PC-9 (cell line): Measurements from ENCODE around the gene FLNB. TPM values are rescaled to one million over a fixed set of nuclear protein-coding genes. Genes with fewer than 3 reads are reported as not detected.

Source experiments
- BruUV-seq: library from RNA; stranded (reverse); fragments of 400-500 nt; replicated peaks from 2 replicates; lab custom pipeline; 2021; lab: Mats Ljungman, UMichigan
- CTCF ChIA-PET: fragments of 300-600 bp; sonication (Branson Sonifier 250); formaldehyde crosslinking; loops from one replicate; lab custom pipeline; 2022; ENCODE audit warnings: antibody characterized with exemption; lab: Charles Lee
- POLR2A ChIA-PET: fragments of 300-600 bp; sonication (Branson Sonifier 250); formaldehyde crosslinking; loops from one replicate; lab custom pipeline; 2022; ENCODE audit warnings: antibody characterized with exemption; ENCODE audit not compliant: unreplicated experiment; lab: Charles Lee
- DNase-seq, 2 experiments: peaks; one replicate each; pipeline versions ENCODE4 v3.0.0 to v3.0.0-alpha.2; 2015 to 2022; ENCODE audit warnings: mixed read lengths in 1 of 2
- H2AFZ ChIP-seq: fragments of 200-600 bp; sonication (generic); 2 replicates; pipeline ENCODE4 v1.8.1; 2017; ENCODE audit warnings: antibody characterized with exemption
- H3F3A ChIP-seq: fragments of 200-600 bp; sonication (generic); 2 replicates; pipeline ENCODE4 v1.8.1; 2017; ENCODE audit warnings: antibody characterized with exemption, mild to moderate bottlenecking, low read depth; ENCODE audit not compliant: insufficient read depth
- H3K27ac ChIP-seq: fragments of 200-600 bp; sonication (generic); 2 replicates; pipeline ENCODE4 v1.6.1; 2016; ENCODE audit warnings: mixed run types
- H3K27me3 ChIP-seq: fragments of 200-600 bp; sonication (generic); 2 replicates; pipeline ENCODE4 v1.6.1; 2016; ENCODE audit warnings: low read depth, mixed run types; ENCODE audit not compliant: insufficient read depth
- H3K36me3 ChIP-seq: fragments of 200-600 bp; sonication (generic); 2 replicates; pipeline ENCODE4 v1.6.1; 2016; ENCODE audit warnings: low read depth, mixed run types
- H3K4me1 ChIP-seq: fragments of 200-600 bp; sonication (generic); replicated peaks from 2 replicates; pipeline ENCODE4 v1.6.1; 2016; ENCODE audit warnings: mixed run types; ENCODE audit not compliant: insufficient read depth
- H3K4me2 ChIP-seq: fragments of 200-600 bp; sonication (generic); 2 replicates; pipeline ENCODE4 v1.6.1; 2017; ENCODE audit warnings: mixed run types
- H3K4me3 ChIP-seq: fragments of 200-600 bp; sonication (generic); 2 replicates; pipeline ENCODE4 v1.6.1; 2016; ENCODE audit warnings: mixed run types
- H3K79me2 ChIP-seq: fragments of 200-600 bp; sonication (generic); 2 replicates; pipeline ENCODE4 v1.6.1; 2017; ENCODE audit warnings: low read depth, mixed run types
- H3K9me2 ChIP-seq: fragments of 200-600 bp; sonication (generic); 2 replicates; pipeline ENCODE4 v1.8.1; 2017; ENCODE audit warnings: mild to moderate bottlenecking; ENCODE audit not compliant: insufficient read depth
- H3K9me3 ChIP-seq: fragments of 200-600 bp; sonication (generic); 2 replicates; pipeline ENCODE4 v1.8.1; 2016; ENCODE audit warnings: low read depth; ENCODE audit not compliant: insufficient read depth
- H4K20me1 ChIP-seq: fragments of 200-600 bp; sonication (generic); 2 replicates; pipeline ENCODE4 v1.8.1; 2017; ENCODE audit not compliant: insufficient read depth
- CTCF ChIP-seq: fragments of 200-600 bp; sonication (generic); conservative IDR thresholded peaks from 2 replicates; pipeline ENCODE4 v1.6.1; 2017; ENCODE audit warnings: mixed run types, antibody characterized with exemption, mild to moderate bottlenecking, moderate library complexity
- EZH2 ChIP-seq: fragments of 200-600 bp; sonication (generic); IDR thresholded peaks from 2 replicates; pipeline ENCODE4 v1.8.0; 2017; ENCODE audit warnings: antibody characterized with exemption, low read depth
- intact Hi-C: fragments of 100-400 bp; cut with micrococcal nuclease; formaldehyde crosslinking; loops from one replicate; pipeline ENCODE4 v1.10.0; 2022; ENCODE audit not compliant: unreplicated experiment
- total RNA-seq: library from RNA; stranded (reverse); gene quantifications from 2 replicates; pipeline ENCODE4 v1.2.3, GENCODE V29; 2021

Gene FLNB
- total RNA-seq, 1 experiment from 2014 or later = 349 TPM

DNA sequence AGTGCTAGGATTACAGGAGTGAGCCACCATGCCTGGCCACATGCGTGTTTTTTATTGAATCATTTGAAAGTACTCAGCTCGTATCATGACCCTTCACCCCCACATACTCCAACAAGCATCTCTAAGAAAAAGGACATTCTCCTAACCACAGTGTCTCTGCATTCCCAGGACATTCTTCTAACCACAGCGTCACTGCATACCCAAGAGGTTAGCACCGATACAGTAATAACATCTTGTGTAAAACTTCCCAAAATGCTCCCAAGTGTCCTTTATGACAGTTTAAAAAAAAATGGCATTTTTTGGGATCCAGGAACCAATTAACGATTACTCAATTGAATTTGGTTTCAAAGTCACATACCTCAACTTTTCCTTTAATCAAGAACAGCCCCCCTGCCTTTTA lies 39.6 kb downstream of the FLNB start:
- H3K27me3 ChIP-seq = no peaks in the 10 kb centered on the region
- H3K4me1 ChIP-seq = peaks cover 72% of the 10 kb centered on the region
- peak in 1 of 2 experiments; percentile 86 for DNase-seq
- ChIA-PET CTCF (no interaction called here), POLR2A (interaction anchor here (0.6 kb wide), 1 partner anchor 22 kb away, joined by 3 read pairs; no protein-coding TSS in a partner anchor)
- peaks cover 31% of the 10 kb centered on the region for H4K20me1 ChIP-seq
- peaks cover 91% of the 10 kb centered on the region for H3F3A ChIP-seq
- TF ChIP-seq EZH2 (no peak), CTCF (no peak)
- H2AFZ ChIP-seq = no peak overlapping the region
- no peaks in the 10 kb centered on the region for H3K9me2 ChIP-seq
- intact Hi-C loops = loop anchor here (2.0 kb wide), 3 partner anchors 27 to 75 kb away; no protein-coding TSS in a partner anchor
- H3K4me3 ChIP-seq = no peak overlapping the region
- BruUV-seq = no TSS peak
- H3K79me2 ChIP-seq = peaks cover 96% of the 10 kb centered on the region
- H3K27ac ChIP-seq = peak overlapping the region; percentile 99
- peak overlapping the region; percentile 78 for H3K4me2 ChIP-seq
- H3K36me3 ChIP-seq = no peaks in the 10 kb centered on the region
- no peaks in the 10 kb centered on the region for H3K9me3 ChIP-seq

GRCh38 chr3:58048301-58048700 lies 40.1 kb downstream of the FLNB start:
- Histone ChIP-seq H3K4me3 (peak overlapping the region; percentile 35; the same call in 1 of the 2 replicates), H3K36me3 (no peaks in the 10 kb centered on the region), H3K27me3 (no peaks in the 10 kb centered on the region), H3F3A (peaks cover 91% of the 10 kb centered on the region), H3K79me2 (peaks cover 96% of the 10 kb centered on the region), H3K4me1 (peaks cover 72% of the 10 kb centered on the region), H3K27ac (peak overlapping the region; percentile 99), H3K9me2 (no peaks in the 10 kb centered on the region), H2AFZ (no peak overlapping the region), H3K9me3 (no peaks in the 10 kb centered on the region), H3K4me2 (peak overlapping the region; percentile 78), H4K20me1 (peaks cover 31% of the 10 kb centered on the region)
- DNase-seq = peak in 1 of 2 experiments; percentile 80
- POLR2A ChIA-PET = interaction anchor here (0.6 kb wide), 1 partner anchor 23 kb away, joined by 3 read pairs; no protein-coding TSS in a partner anchor
- TF ChIP-seq CTCF (no peak), EZH2 (no peak)
- BruUV-seq = no TSS peak
- CTCF ChIA-PET = interaction anchor here (0.6 kb wide), 1 partner anchor 56 kb away, joined by 9 read pairs; no protein-coding TSS in a partner anchor
- intact Hi-C loops = loop anchor here (2.0 kb wide), 3 partner anchors 28 to 76 kb away; no protein-coding TSS in a partner anchor

GRCh38 chr3:58049143-58049785 lies 41.0 kb downstream of the FLNB start:
- Histone ChIP-seq H3K27ac (peak overlapping the region; percentile 99), H3K4me1 (peaks cover 72% of the 10 kb centered on the region), H3K9me2 (no peaks in the 10 kb centered on the region), H3F3A (peaks cover 92% of the 10 kb centered on the region), H4K20me1 (peaks cover 33% of the 10 kb centered on the region; the same call in 1 of the 2 replicates), H3K4me3 (peak overlapping the region; percentile 35; the same call in 1 of the 2 replicates), H3K9me3 (no peaks in the 10 kb centered on the region), H3K36me3 (no peaks in the 10 kb centered on the region), H3K27me3 (no peaks in the 10 kb centered on the region), H3K4me2 (peak overlapping the region; percentile 78), H2AFZ (no peak overlapping the region), H3K79me2 (peaks cover 96% of the 10 kb centered on the region)
- intact Hi-C loops = loop anchor here (1.0 to 2.0 kb wide), 4 partner anchors 11 to 76 kb away; no protein-coding TSS in a partner anchor
- TF ChIP-seq EZH2 (no peak), CTCF (no peak)
- CTCF ChIA-PET = interaction anchor here (0.5 to 0.9 kb wide), 2 partner anchors 11 to 39 kb away, joined by 3 to 8 read pairs; no protein-coding TSS in a partner anchor
- POLR2A ChIA-PET = interaction anchor here (0.5 to 0.6 kb wide), 6 partner anchors 10 to 228 kb away, joined by 3 to 14 read pairs (median 5); no protein-coding TSS in a partner anchor
- BruUV-seq = no TSS peak
- DNase-seq = peak; percentile 87 to 95
